PFSK-1 (cell line): ENCODE results near the gene VAV3.

Experiments
- FOXP2 ChIP-seq: optimal IDR thresholded peaks from 2 replicates; pipeline ENCODE3; 2011; ENCODE audit warnings: borderline replicate concordance, control low read depth, inconsistent platforms; ENCODE audit not compliant: insufficient read depth; ENCODE audit errors: extremely low read length, extremely low read depth
- POLR2AphosphoS5 ChIP-seq: IDR thresholded peaks from 2 replicates; pipeline ENCODE4 v1.6.1; 2012; ENCODE audit warnings: low read depth, mild to moderate bottlenecking, control low read depth, low read length, moderate library complexity
- REST ChIP-seq, 2 experiments: IDR thresholded peaks; 2 replicates each; pipeline versions ENCODE4 v1.6.1 to v1.8.0; 2011 to 2012; ENCODE audit warnings: low read depth in 2 of 2, low read length in 2 of 2, control low read depth in 1 of 2, inconsistent platforms in 1 of 2, mild to moderate bottlenecking in 1 of 2, moderate library complexity in 1 of 2; ENCODE audit not compliant: insufficient read depth in 1 of 2
- SIN3A ChIP-seq: IDR thresholded peaks from 2 replicates; pipeline ENCODE4 v1.6.1; 2012; ENCODE audit warnings: mild to moderate bottlenecking, low read length, moderate library complexity, borderline replicate concordance; ENCODE audit not compliant: insufficient read depth
- TAF1 ChIP-seq: IDR thresholded peaks from 2 replicates; pipeline ENCODE4 v1.6.1; 2012; ENCODE audit warnings: low read length, control low read depth, borderline replicate concordance; ENCODE audit not compliant: insufficient read depth

DNA sequence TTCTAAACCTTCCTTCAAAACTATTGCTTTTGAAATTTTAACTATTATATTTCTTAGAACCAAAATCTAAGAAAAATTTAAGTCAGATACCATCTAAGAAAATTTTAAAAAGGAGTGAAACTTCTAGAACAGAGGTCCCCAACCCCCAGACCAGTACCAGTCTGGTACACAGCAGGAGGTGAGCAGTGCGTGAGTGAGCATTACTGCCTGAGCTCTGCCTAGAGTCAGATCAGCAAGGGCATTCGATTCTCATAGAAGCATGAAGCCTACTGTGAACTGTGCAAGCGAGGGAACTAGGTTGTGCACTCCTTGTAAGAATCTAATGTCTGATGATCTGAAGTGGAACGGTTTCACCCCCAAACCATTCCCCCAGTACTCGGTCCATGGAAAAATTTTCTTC lies 106.7 kb downstream of the VAV3 start:
- TF ChIP-seq REST (IDR thresholded peaks at IDR 0.05; ENCODE audit: insufficient read depth in 1 of 2, low read depth in 2 of 2, low read length in 2 of 2): no peak
- no peak for TF ChIP-seq POLR2AphosphoS5
- TF ChIP-seq SIN3A: no peak
- TF ChIP-seq TAF1: no peak
- TF ChIP-seq FOXP2: no peak
